Right lung (tissue), 5 donors: ENCODE data around the gene TNS3. TPM values are rescaled to one million over a fixed set of nuclear protein-coding genes. Genes with fewer than 3 reads are reported as not detected.

Experiments
- DNase-seq, 2 donors: peaks; one replicate each; pipeline ENCODE4 v3.0.0-alpha.2; 2013
- polyA plus RNA-seq, 5 donors: library from polyadenylated mRNA; unstranded; fragments of 120-200 nt; gene quantifications; one replicate each; pipeline versions ENCODE4 v1.2.1 to v1.2.3, GENCODE V29; 2013; ENCODE audit warnings: inconsistent platforms in 1 of 5, low replicate concordance in 1 of 5; ENCODE audit not compliant: insufficient read length in 5 of 5, insufficient read depth in 1 of 5

The TNS3 gene
- polyA plus RNA-seq, 5 donors, result 76.8 to 102 (median 95.4) TPM

- no peak for DNase-seq
These were observed 291.0 kb downstream of the TNS3 start for GRCh38 chr7:47290867-47291266.

GRCh38 chr7:47290466-47290865, 291.4 kb downstream of the TNS3 start:
- no peak for DNase-seq

- DNase-seq, result no peak
These were observed 293.9 kb downstream of the TNS3 start for GRCh38 chr7:47288060-47288459.

- DNase-seq, result no peak
These were observed 295.9 kb downstream of the TNS3 start for GRCh38 chr7:47285860-47286491.

GRCh38 chr7:47284691-47285635, 296.9 kb downstream of the TNS3 start:
- DNase-seq, result no peak

GRCh38 chr7:47283497-47284131, 298.3 kb downstream of the TNS3 start:
- no peak for DNase-seq

- DNase-seq, result no peak
These were observed 299.0 kb downstream of the TNS3 start for GRCh38 chr7:47282790-47283496.

- DNase-seq, result no peak
These were observed 299.8 kb downstream of the TNS3 start for GRCh38 chr7:47281966-47282643.

- no peak for DNase-seq
These were observed 300.8 kb downstream of the TNS3 start for GRCh38 chr7:47281161-47281560.

- DNase-seq, result no peak
These were observed 301.8 kb downstream of the TNS3 start for GRCh38 chr7:47280114-47280513.

GRCh38 chr7:47278043-47278442, 303.9 kb downstream of the TNS3 start:
- DNase-seq, result no peak

GRCh38 chr7:47277321-47277781, 304.6 kb downstream of the TNS3 start:
- no peak for DNase-seq

- no peak for DNase-seq
These were observed 307.7 kb downstream of the TNS3 start for GRCh38 chr7:47273974-47274766.

- no peak for DNase-seq
These were observed 308.8 kb downstream of the TNS3 start for GRCh38 chr7:47273088-47273487.

- no peak for DNase-seq
These were observed 310.2 kb downstream of the TNS3 start for GRCh38 chr7:47271749-47272148.

GRCh38 chr7:47268851-47269836, 312.8 kb downstream of the TNS3 start:
- DNase-seq, result no peak

- no peak for DNase-seq
These were observed 314.6 kb downstream of the TNS3 start for GRCh38 chr7:47267346-47267745.

GRCh38 chr7:47266799-47267198, 315.1 kb downstream of the TNS3 start:
- peak in 1 of 2 donors; percentile 32 for DNase-seq

GRCh38 chr7:47266131-47266706, 315.7 kb downstream of the TNS3 start:
- peak; percentile 65 to 76 for DNase-seq
